OCI-M2 (cell line): ENCODE data around the gene NENF.
"Not testable (repeated sequence)": the region's sequence is repeated elsewhere in the genome, so short reads cannot be mapped to it uniquely, and the experiment has no call there.

Experiments
- DNase-seq: peaks from one replicate; lab custom pipeline; 2025; ENCODE audit not compliant: unreplicated experiment; lab: John Stamatoyannopoulos, UW

NENF gene

DNA sequence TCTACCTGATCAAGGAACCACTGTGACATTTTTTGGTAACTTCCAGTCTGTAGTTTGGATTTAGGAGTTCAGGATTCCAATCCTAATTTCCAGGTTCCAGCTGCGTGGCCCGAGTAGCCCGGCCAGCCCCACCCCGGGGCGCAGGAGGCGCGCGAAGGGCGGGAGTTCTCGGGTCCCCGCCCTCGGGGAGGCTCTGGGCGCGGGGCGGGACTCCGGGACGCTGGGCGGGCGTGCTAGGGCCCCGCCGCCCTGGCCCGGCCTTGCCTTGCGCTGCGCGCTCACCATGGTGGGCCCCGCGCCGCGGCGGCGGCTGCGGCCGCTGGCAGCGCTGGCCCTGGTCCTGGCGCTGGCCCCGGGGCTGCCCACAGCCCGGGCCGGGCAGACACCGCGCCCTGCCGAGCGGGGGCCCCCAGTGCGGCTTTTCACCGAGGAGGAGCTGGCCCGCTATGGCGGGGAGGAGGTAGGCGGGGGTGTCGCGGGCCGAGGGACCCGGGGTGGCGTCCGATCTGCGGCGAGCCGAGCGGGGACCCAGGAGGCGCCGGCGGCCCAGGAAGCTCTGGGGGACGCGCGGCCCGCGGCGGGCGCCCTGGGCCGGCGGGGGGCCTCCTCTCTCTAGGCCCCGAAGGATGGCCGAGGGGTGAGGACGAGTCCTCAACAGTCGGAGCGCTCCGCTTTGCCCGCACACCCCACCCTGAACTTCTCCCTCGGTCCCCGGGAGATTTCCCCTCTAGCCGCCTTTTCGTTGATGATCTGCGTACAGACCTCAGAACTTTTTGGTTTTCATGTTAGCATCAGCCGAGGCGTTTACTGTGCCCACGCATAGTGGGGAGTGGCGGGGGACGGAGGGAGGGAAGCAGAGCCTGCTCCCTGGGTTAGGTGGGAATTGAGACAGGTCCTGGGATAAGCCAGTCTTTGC is at the start of gene NENF:
NENF (plus strand) TSS at position 260 of the 916 bp plus-strand sequence; CDS start at position 284, 24 bp downstream.
- no peak for DNase-seq

- DNase-seq, result no peak
Observed at GRCh38 chr1:212386029-212386428, 46.7 kb upstream of the NENF start.

DNA sequence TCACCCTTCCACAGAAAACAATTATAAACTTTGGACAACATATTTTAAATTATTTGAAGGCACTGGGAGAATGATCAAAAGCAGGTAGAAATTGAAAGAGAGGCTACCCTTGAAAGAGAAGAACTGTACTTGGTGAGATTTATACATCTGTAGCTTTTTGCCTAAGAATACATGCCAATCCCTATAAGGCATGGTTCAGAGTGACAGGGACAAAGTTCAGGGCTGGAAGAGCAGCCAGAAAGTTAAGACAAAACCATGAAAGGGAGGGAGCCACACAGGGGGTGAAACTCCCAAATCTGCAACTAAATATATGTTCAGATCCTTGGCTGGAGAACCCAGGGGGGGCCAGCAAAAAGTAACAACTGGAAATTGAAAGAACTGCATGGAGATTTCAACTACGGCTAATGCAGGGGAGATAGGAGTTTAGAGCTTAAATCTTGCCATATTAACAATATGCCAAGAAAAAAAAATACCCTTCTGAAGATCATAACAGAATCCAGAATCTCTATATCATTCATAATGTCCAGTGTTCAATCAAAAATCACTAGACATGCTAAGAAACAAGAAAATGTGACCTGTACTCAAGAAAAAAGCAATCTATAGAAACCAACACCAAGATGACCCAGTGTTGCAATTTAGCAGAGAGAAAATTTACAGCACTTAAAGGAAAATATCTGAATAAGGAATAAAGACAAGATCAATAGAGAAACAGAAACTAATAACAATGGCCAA is 43.6 kb upstream of the NENF start:
- DNase-seq, result no peak

- not testable (repeated sequence) for DNase-seq
Observed at GRCh38 chr1:212395678-212396437, 36.9 kb upstream of the NENF start.

DNA sequence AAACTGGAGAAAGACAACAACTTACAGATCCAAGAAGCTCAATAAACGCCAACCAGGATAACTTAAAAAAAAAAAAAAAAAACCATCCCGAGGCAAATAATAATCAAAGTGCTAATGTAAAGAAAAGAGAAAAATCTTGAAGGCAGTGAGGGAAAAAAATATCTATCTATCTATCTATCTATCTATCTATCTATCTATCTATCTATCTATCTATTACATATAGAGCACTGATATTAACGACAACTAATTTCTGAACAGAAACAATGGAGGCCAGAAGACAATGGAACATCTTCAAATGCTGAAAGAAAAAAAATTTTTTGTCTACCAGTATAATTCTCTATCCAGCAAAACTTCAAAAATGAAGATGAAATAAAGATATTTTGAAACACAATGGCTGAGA is 36.1 kb upstream of the NENF start:
- DNase-seq, result no peak

DNA sequence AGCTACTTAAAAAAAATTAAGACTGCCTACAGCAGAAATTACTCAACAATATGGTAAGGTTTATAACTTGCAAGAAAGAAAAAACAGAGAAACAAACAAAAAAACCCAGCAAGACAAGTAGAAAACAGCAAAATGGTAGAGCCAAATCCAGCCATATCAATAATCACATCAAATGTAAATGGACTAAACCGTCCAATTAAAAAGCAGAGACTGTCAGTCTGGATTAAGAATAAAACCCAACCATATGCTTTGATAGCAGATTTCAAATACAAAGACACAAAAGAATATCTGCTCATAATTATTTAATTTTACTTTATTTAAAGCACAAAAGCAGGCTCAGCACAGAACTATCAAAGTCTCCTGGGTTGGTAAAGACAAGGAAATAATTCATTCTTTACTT is 35.5 kb upstream of the NENF start:
- DNase-seq, result no peak

DNA sequence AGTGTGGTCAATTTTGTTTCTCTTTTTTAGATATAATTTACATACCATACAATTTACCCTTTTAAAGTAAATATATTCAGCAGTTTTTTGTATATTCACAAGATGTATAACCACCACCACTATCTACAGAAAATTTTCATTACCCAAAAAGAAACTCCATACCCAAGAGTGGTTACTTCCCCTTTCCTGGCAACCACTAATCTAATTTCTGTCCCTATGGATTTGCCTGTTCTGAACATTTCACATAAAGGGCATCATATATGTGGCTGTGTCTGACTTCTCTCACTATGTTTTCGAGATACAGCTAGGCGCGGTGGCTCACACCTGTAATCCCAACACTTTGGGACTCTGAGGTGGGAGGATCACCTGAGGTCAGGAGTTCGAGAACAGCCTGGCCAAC is 31.7 kb upstream of the NENF start:
- DNase-seq, result no peak

DNA sequence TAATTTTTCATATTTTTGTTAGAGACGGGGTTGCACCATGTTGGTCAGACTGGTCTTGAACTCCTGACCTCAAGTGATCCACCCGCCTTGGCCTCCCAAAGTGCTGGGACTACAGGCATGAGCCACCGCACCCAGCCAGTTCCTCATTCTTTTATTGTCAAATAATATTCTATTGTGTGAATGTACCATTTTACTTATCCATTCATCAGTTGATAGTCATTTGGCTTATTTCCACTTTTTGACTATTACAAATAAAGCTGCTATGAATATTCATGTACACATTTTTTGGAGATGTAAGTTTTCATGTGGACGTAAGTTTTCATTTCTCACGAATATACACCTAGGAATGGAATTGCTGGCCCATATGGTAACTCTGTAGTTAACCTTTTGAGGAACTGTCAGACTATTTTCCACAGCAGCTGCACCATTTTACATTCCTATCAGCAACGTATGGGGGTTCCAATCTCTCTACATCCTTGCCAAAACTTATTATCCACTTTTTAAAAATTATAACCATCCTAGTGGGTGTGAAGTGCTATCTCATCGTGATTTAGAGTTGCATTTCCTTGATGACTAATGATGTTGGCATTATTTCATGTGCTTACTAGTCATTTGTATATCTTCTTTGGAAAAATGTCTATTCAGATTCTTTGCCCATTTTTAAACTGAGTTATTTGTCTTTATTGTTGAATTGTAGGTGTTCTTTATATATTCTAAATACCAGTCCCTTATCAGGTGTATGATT is 30.7 kb upstream of the NENF start:
- DNase-seq, result no peak

DNA sequence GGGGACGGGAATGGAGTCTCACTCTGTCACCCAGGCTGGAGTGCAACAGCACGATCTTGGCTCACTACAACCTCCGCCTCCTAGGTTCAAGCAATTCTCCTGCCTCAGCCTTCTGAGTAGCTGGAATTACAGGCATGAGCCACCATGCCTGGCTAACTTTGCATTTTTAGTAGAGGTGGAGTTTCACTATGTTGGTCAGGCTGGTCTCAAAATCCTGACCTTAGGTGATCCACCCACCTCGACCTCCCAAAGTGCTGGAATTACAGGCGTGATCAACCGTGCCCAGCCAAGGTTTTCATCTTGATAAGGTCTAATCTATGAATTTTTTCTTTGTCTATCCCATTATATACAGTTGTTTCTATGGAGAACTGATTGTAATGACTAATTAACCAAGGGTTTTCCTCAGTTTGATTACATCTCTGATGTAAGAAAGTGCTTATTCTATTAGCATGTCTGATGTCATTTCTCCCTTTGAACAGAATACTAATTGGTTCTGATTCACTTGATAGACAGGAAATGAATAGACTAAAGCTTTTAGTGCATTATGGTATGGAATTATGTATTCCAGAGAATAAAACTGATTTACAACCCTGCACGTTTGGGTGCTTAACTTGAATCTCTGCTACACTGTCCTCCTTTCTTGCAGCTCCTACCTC is 29.9 kb upstream of the NENF start:
- DNase-seq, result no peak

DNA sequence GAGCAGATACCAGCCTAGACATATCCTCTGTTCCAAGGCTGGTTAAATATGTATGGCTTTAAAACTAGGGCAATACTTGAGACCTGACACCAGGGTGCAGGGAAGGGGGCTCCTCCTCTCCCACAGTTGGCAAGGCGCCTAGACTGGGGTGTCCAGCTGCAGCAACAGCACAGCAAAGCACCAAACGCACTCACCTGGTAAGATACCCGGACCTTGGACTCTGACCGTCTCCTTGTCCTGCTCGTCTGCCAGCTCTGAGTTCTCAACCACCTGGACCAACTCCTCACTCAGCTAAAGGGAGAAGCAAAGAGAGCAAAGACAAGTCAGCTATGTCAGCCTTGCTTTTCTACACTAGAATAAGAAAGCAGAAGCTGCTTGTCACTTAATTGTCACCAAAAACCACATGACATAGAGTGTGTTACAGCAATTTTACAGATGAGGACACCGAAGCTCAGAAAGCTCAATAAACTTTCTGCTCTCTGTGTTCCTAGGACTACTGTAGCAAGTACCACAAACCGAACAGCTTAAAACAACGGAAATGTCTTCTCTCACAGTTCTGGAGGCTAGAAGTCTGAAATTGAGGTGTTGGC is 22.4 kb upstream of the NENF start:
- no peak for DNase-seq

DNA sequence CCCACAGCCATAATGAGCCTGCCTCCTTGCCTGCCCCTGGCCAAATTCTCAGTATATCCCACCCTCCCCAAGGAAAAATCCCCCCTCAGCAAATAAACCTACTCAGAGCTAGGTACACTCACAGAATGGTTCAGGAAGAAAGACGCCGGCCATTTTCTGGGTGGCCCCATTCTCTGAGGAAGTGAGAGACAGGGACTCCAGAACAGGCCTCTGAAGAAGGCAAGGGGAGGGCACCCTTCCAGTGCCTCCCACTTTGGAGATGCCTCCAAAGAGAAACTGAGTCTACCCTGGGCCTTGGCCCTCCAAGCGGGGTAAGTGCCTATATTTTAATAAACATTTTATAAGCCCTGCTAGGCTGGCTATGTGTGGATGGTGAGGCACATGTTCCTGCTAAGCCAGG is 20.3 kb upstream of the NENF start:
- no peak for DNase-seq

DNA sequence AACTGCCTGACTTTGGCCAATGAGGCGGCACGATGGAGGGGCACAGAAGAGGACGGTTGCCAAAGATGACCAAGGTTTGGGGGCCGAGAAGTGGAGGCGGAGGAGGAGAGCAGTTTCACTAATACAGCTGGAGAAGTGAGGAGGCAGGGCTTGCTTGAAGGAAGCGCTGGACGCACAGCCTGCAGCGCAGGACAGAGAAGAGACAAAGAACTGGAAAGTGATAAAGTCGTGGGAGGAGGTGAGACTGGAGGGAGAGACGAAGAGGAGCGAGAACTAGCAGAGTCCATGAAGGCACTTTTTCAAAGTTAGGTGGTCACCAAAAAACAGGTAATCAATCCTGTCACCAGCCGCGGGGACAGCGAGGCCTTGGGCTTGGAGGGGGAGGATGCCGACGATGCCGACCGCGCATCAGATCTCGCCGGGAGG is 18.8 kb upstream of the NENF start:
- no peak for DNase-seq

- peak; percentile 38 for DNase-seq
Observed at GRCh38 chr1:212414328-212415106, 18.2 kb upstream of the NENF start, which contains the start of gene PACC1. Gene PACC1 (minus strand): TSS chr1:212414886. CDS start chr1:212414757, 129 bp downstream.

DNA sequence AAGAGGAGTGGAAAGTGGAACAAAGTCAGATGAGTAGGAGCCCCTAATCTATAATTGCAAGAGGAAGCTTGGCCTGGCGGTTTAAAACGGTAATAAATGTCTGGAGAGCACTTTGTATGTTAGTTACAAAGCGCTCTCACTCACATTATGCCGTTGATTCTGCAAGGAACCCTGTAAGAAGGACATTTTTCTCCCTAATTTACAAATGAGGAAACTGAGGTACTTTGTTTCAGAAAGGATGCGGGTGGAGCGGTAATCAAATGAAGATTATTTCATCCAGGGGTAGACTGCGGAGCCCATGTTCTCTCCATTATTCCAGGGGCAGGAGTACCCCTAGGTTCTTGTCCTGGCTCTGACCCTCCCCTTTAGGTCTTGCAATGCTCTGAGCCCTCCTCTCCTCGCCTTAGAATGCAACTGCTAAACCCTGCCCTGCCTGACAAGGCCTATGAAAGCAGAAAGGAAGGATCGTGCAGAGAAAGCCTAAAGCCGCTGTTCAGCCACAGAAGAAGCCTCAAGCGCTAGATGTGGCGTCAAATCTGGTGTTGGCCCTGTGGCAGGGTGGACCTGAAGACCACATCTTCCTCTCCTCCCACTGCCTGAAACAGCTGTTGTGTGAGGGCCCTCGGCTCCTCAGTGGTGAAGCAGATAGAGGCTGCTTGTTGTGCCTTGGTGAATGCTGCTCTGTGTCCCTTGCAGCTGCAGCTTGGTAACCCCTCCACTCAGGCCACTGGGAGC is 17.4 kb upstream of the NENF start:
- DNase-seq, result no peak

DNA sequence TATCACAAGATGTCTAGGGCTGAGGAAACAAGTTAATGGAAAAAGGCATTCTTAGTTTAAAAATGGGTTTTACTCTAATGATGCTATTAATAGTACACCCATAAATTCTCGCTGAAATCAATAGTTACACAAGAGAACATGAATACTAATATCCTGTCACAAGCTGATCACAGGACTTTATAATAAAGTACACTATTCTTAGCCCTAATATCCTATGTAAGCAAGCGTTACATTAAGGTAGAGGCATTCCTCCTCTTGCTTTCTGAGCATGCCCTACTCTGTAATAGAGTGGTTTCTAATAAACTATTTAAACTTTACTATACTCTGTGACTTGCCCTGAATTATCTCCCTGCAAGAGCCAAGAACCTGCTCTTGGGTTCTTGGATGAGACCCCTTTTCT is 11.6 kb upstream of the NENF start:
- DNase-seq, result no peak

- DNase-seq, result no peak
Observed at GRCh38 chr1:212423879-212424278, 8.8 kb upstream of the NENF start.

GRCh38 chr1:212428496-212428895 is 4.2 kb upstream of the NENF start:
- DNase-seq, result no peak

DNA sequence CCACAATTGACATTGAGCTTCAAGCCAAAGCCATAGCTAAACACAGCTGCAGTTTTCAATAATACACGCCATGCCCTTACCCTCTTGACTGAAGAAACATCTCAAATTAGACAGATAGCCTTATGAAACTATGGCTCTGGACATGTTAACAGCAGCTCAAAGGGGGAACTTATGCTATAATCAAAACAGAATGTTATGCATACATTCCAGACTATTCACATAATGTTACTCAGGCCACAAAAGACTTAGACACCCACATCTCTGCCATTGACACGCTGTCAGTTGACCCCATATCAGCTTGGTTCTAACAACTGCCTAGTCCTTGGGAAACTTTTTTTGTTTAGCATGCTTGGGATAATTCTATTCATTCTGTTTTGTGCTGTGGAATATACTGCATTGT is 2.3 kb upstream of the NENF start:
- no peak for DNase-seq
